ENCODE data around the gene AK1.

GRCh38 chr9:127915325-127915752, 37.9 kb upstream of the AK1 start:
- no peak for TF ChIP-seq EZH2 (IDR thresholded peaks at IDR 0.05; ENCODE audit: borderline replicate concordance, low read length)
- TF ChIP-seq, protein P1, sequence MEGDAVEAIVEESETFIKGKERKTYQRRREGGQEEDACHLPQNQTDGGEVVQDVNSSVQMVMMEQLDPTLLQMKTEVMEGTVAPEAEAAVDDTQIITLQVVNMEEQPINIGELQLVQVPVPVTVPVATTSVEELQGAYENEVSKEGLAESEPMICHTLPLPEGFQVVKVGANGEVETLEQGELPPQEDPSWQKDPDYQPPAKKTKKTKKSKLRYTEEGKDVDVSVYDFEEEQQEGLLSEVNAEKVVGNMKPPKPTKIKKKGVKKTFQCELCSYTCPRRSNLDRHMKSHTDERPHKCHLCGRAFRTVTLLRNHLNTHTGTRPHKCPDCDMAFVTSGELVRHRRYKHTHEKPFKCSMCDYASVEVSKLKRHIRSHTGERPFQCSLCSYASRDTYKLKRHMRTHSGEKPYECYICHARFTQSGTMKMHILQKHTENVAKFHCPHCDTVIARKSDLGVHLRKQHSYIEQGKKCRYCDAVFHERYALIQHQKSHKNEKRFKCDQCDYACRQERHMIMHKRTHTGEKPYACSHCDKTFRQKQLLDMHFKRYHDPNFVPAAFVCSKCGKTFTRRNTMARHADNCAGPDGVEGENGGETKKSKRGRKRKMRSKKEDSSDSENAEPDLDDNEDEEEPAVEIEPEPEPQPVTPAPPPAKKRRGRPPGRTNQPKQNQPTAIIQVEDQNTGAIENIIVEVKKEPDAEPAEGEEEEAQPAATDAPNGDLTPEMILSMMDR (conservative IDR thresholded peaks at IDR 0.05 in 1 of 2, IDR thresholded peaks at IDR 0.05 in 1 of 2; ENCODE audit: extremely low read depth in 1 of 2, insufficient read depth in 1 of 2, low read depth in 1 of 2, low read length in 2 of 2): no peak
